GM21825 (cell line): Measurements from ENCODE around the gene PAM.
"Not testable (repeated sequence)": the region's sequence is repeated elsewhere in the genome, so short reads cannot be mapped to it uniquely, and the experiment has no call there.

Experiments
- ATAC-seq: cut with Tn5 transposase; IDR thresholded peaks from one replicate; pipeline ENCODE4 v1.9.1; 2021; ENCODE audit warnings: mild to moderate bottlenecking, moderate library complexity; ENCODE audit not compliant: unreplicated experiment

PAM gene

GRCh38 chr5:103034662-103035392 lies 279.7 kb downstream of the PAM start:
- ATAC-seq, result no peak

- no peak for ATAC-seq
Observed at GRCh38 chr5:103035701-103036100, 280.6 kb downstream of the PAM start.

GRCh38 chr5:103036601-103037000 lies 281.5 kb downstream of the PAM start:
- ATAC-seq, result no peak

- no peak for ATAC-seq
Observed at GRCh38 chr5:103037673-103038455, 282.8 kb downstream of the PAM start.

- no peak for ATAC-seq
Observed at GRCh38 chr5:103041071-103041676, 286.1 kb downstream of the PAM start.

- ATAC-seq, result not testable (repeated sequence)
Observed at GRCh38 chr5:103046706-103047105, 291.6 kb downstream of the PAM start.

GRCh38 chr5:103057208-103058130 lies 302.4 kb downstream of the PAM start:
- ATAC-seq, result no peak

- ATAC-seq, result no peak
Observed at GRCh38 chr5:103059525-103059924, 304.4 kb downstream of the PAM start.

GRCh38 chr5:103060424-103060954 lies 305.4 kb downstream of the PAM start:
- ATAC-seq, result no peak

GRCh38 chr5:103066326-103066725 lies 311.2 kb downstream of the PAM start:
- ATAC-seq, result no peak

GRCh38 chr5:103073500-103073899 lies 318.4 kb downstream of the PAM start:
- not testable (repeated sequence) for ATAC-seq

GRCh38 chr5:103075442-103075841 lies 320.3 kb downstream of the PAM start:
- no peak for ATAC-seq
